Measurements from ENCODE around the gene TMEM238. TPM values are rescaled to one million over a fixed set of nuclear protein-coding genes. Genes with fewer than 3 reads are reported as not detected.

Gene TMEM238
- total and polyA plus RNA-seq, 9 of the 15 experiments (the other 6 are each of a cell fraction or from before 2014, with no cell fraction given), result 0.18 to 5.1 (median 1.3) TPM; not detected in 4

- TF ChIP-seq DEAF1 (CRISPR knock-in tag; IDR thresholded peaks at IDR 0.05) (peak; percentile 32; the same call in 1 of the 2 replicates), ZBTB9 (CRISPR knock-in tag; IDR thresholded peaks at IDR 0.05) (peak; percentile 90; the same call in 1 of the 2 replicates), ZNF583 (CRISPR knock-in tag; IDR thresholded peaks at IDR 0.05) (0 out of 2 replicates have a peak, but pooled peaks have one; percentile 45), ARID4B (CRISPR knock-in tag; IDR thresholded peaks at IDR 0.05) (peak; percentile 52; the same call in 1 of the 2 replicates), GATAD2B (IDR thresholded peaks at IDR 0.05; ENCODE audit: borderline replicate concordance) (peak; percentile 41), NONO (IDR thresholded peaks at IDR 0.05; ENCODE audit: low read depth in 2 of 2, low read length in 1 of 2) (peak; percentile 88 to 100), SIN3A (IDR thresholded peaks at IDR 0.05; ENCODE audit: borderline replicate concordance in 2 of 2, control insufficient read depth in 1 of 2, low read depth in 2 of 2, low read length in 2 of 2) (peak in 1 of 2 experiments; percentile 76; a peak in 1 of 4 replicates), SRSF7 (optimal IDR thresholded peaks at IDR 0.05; ENCODE audit: low read depth, low read length) (peak; percentile 75), PHF8 (IDR thresholded peaks at IDR 0.05; ENCODE audit: borderline replicate concordance, low read length) (peak; percentile 77; the same call in 1 of the 2 replicates), PRPF4 (IDR thresholded peaks at IDR 0.05; ENCODE audit: insufficient read depth, low read depth, low read length, poor library complexity, severe bottlenecking) (peak; percentile 98), THAP12 (CRISPR knock-in tag; IDR thresholded peaks at IDR 0.05) (peak; percentile 92; the same call in 1 of the 2 replicates), CBX1 (IDR thresholded peaks at IDR 0.05; ENCODE audit: low read depth) (peak; percentile 95), TAF1 (IDR thresholded peaks at IDR 0.05; ENCODE audit: control insufficient read depth, extremely low read depth, insufficient read depth, low read length, severe bottlenecking) (peak; percentile 95), CHCHD3 (CRISPR knock-in tag; IDR thresholded peaks at IDR 0.05) (peak; percentile 63; the same call in 1 of the 2 replicates)
These were observed 23.4 kb upstream of the TMEM238 start, which contains the start of gene UBE2S (continued) for GRCh38 chr19:55407550-55407799.

Measured in K562 (cell line).